ENCODE data around the gene IL17RD.

DNA sequence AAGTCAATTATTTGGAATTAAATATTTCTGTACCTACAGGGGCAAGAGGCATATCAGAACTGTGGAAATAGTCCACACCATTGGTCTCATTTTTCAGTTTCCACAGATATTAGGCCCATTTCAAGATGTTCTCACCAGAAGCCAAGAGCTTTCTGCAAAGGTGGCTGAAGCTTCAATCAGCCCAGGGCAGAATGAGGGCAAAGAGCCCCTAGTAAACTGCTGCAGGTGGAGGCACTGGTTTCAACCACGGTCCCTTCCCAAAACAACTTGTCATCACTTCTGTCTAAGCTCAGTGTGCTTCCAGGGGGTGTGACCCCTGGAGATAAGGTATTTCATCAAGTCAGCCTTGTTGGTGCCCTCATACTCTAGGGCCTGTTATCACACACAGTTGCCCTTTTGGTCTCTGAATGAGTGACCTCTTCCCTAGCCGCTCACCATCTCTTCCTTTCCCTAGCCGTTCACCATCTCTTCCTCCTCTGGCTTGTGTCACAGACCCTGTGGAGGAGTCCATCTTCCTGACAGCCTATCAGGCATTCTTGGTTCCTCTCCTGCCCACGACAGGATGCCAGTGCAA, 21.2 kb downstream of the IL17RD start:
- TF ChIP-seq, protein P1, sequence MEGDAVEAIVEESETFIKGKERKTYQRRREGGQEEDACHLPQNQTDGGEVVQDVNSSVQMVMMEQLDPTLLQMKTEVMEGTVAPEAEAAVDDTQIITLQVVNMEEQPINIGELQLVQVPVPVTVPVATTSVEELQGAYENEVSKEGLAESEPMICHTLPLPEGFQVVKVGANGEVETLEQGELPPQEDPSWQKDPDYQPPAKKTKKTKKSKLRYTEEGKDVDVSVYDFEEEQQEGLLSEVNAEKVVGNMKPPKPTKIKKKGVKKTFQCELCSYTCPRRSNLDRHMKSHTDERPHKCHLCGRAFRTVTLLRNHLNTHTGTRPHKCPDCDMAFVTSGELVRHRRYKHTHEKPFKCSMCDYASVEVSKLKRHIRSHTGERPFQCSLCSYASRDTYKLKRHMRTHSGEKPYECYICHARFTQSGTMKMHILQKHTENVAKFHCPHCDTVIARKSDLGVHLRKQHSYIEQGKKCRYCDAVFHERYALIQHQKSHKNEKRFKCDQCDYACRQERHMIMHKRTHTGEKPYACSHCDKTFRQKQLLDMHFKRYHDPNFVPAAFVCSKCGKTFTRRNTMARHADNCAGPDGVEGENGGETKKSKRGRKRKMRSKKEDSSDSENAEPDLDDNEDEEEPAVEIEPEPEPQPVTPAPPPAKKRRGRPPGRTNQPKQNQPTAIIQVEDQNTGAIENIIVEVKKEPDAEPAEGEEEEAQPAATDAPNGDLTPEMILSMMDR (conservative IDR thresholded peaks at IDR 0.05 in 1 of 2, IDR thresholded peaks at IDR 0.05 in 1 of 2; ENCODE audit: extremely low read depth in 1 of 2, insufficient read depth in 1 of 2, low read depth in 1 of 2, low read length in 2 of 2) = no peak
- TF ChIP-seq EZH2 (IDR thresholded peaks at IDR 0.05; ENCODE audit: borderline replicate concordance, low read length) = no peak

All from mammary epithelial cell (primary cell).